Activated T-helper 1 cell treated with anti-CD3 and anti-CD28 coated beads, Interleukin-12 subunit alpha, Interleukin-12 subunit beta, Interleukin-2, Interleukin-4 antibody, amounts not matched to agents 30 ng/mL and 10 ng/mL and 1 ng/mL, durations not matched to agents 14 hours and 24 hours and 36 hours (primary cell): ENCODE data around the gene RTN4IP1. TPM values are rescaled to one million over a fixed set of nuclear protein-coding genes. Genes with fewer than 3 reads are reported as not detected.
A peak's percentile ranks its signal among the peaks of the same experiment; 100 is the strongest.
"Not testable (repeated sequence)": the region's sequence is repeated elsewhere in the genome, so short reads cannot be mapped to it uniquely, and the experiment has no call there.

Experiments used
- DNase-seq: peaks from one replicate; pipeline ENCODE4 v3.0.0; 2021; ENCODE audit warnings: low spot score
- H3K27ac Mint-ChIP-seq: one replicate; pipeline ENCODE4 v1.8.0; 2021; ENCODE audit warnings: mild to moderate bottlenecking, mixed read lengths
- H3K27me3 Mint-ChIP-seq: one replicate; pipeline ENCODE4 v1.8.0; 2022; ENCODE audit warnings: mild to moderate bottlenecking, moderate library complexity, mixed read lengths; ENCODE audit not compliant: insufficient read depth
- H3K36me3 Mint-ChIP-seq: one replicate; pipeline ENCODE4 v1.8.0; 2021; ENCODE audit warnings: low read depth, mixed read lengths
- H3K4me1 Mint-ChIP-seq: one replicate; pipeline ENCODE4 v1.8.0; 2021; ENCODE audit warnings: low read depth, mixed read lengths
- H3K4me3 Mint-ChIP-seq: one replicate; pipeline ENCODE4 v1.8.0; 2021; ENCODE audit warnings: mild to moderate bottlenecking, moderate library complexity, mixed read lengths
- H3K9me3 Mint-ChIP-seq: one replicate; pipeline ENCODE4 v1.8.0; 2021; ENCODE audit warnings: mixed read lengths
- intact Hi-C: fragments of 100-400 bp; cut with micrococcal nuclease; formaldehyde crosslinking; loops from one replicate; pipeline ENCODE4 v1.15.1; 2024
- total RNA-seq: library from RNA; stranded (reverse); gene quantifications from 2 replicates; pipeline ENCODE4 v1.2.3, GENCODE V29; 2022

The RTN4IP1 gene
- total RNA-seq, 1 donor from 2014 or later = 6.4 TPM

DNA sequence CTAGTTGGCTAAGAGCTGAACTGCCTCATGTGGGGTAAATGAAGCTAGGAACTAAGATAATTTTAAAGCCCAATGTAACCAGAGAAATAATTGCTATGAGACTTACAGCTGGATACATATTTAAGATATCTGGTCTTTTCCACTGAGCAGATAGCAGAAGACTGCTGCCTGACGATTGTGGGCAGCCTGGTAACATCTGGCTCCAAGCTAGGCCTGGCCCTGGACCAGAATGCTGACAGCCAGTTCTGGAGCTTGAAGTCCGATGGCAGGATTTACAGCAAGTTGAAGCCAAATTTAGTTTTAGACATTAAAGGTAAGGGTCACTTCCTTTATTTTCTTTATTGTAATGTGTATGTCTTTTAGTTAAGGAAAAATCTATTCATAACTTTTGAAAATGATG is 65.7 kb downstream of the RTN4IP1 start:
- H3K36me3 Mint-ChIP-seq = peaks cover 32% of the 10 kb centered on the region

DNA sequence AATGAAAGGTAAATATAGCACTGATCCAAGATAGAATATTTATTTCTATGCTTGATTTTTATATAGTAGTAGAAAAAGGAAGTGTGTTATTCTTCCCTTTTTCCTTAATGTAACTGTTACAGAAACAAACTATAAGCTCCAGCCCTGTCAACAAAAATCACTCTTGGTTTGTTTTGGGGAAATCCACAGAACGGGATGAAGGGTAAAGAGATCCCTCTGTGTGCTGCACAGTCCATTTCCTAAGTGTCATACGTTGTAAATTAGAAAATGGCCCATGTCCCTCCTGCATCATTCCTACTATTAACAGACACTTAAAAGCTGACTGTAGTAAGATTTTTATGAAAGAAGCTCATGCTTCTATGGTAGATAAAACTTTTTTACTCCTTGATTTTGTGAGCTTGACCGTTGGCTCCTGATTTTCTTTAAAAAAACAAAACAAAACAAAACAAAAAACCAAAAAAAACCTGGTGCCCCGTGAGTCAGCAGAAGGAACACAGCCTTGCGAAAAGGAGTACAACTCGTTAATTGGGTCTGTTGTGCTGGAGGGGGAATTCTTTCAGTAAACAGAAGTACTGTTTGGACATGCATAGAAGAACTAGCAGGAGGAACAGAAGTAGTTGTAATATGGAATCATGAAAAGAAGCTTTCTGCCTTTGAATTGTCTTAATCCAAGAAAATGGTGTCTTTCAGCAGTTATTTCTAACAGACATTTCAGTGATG is 67.5 kb downstream of the RTN4IP1 start:
- Mint-ChIP-seq H3K27ac (no peak overlapping the region), H3K9me3 (no peaks in the 10 kb centered on the region), H3K4me3 (no peak overlapping the region), H3K4me1 (peaks cover 12% of the 10 kb centered on the region), H3K27me3 (no peaks in the 10 kb centered on the region), H3K36me3 (peaks cover 36% of the 10 kb centered on the region)
- DNase-seq = no peak
- intact Hi-C loops = no loop called here

More for the DNA sequence above, 65.7 kb downstream of the RTN4IP1 start:
- H3K4me1 Mint-ChIP-seq = peaks cover 12% of the 10 kb centered on the region
- H3K9me3 Mint-ChIP-seq = no peaks in the 10 kb centered on the region
- H3K27ac Mint-ChIP-seq = no peak overlapping the region
- no peak overlapping the region for H3K4me3 Mint-ChIP-seq
- no peaks in the 10 kb centered on the region for H3K27me3 Mint-ChIP-seq
- intact Hi-C loops = no loop called here
- no peak for DNase-seq

DNA sequence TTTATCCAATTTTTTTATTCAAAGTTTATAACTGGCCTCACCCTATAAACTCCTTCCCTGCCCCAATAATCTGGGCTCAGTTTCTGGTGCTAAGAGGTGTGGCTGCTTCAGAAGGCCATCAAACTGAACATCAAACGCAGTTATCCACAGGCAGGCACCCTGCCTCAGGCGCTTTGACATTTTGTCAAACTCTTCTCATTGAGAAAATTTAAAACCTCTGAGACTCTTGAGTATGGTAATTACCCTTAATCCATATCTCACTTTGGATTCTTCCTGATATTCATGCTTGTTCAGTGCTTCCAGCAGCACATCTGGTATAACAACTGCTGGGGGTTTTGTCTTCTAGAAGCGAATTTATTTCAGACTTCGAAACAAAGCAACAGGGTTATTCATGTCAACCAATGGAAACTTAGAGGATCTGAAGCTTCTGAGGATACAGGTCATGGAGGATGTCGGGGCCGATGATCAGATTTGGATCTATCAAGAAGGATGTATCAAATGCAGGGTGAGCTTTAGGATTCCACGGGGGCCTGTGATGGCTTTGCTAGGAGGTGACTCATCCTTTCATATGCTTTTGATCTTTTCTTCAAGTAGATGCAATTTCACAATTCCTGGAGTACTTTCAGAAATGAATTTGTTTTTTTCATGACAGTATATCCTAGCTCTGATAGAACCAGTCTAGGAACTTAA is 68.2 kb downstream of the RTN4IP1 start:
- no peak for DNase-seq
- peaks cover 39% of the 10 kb centered on the region for H3K36me3 Mint-ChIP-seq
- H3K27ac Mint-ChIP-seq = no peak overlapping the region
- intact Hi-C loops = no loop called here
- no peaks in the 10 kb centered on the region for H3K27me3 Mint-ChIP-seq
- H3K4me3 Mint-ChIP-seq = no peak overlapping the region
- H3K4me1 Mint-ChIP-seq = peaks cover 17% of the 10 kb centered on the region
- H3K9me3 Mint-ChIP-seq = no peaks in the 10 kb centered on the region

DNA sequence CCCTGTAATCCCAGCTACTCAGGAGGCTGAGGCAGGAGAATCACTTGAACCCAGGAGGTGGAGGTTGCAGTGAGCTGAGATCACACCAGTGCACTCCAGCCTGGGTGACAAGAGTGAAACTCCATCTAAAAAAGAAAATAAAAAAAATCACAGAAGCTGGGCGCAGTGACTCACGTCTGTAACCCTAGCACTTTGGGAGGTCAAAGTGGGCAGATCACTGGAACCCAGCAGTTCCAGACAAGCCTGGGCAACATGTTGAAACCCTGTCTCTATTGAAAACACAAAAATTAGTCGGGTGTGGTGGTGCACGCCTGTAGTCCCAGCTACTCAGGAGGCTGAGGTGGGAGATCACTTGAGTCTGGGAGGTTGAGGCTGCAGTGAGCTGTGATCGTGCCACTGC is 69.6 kb downstream of the RTN4IP1 start:
- H3K4me3 Mint-ChIP-seq, intact Hi-C loops, H3K9me3 Mint-ChIP-seq, H3K27ac Mint-ChIP-seq, DNase-seq, H3K27me3 Mint-ChIP-seq: not testable (repeated sequence)
- Mint-ChIP-seq H3K4me1 (peaks cover 18% of the 10 kb centered on the region), H3K36me3 (peaks cover 39% of the 10 kb centered on the region)

DNA sequence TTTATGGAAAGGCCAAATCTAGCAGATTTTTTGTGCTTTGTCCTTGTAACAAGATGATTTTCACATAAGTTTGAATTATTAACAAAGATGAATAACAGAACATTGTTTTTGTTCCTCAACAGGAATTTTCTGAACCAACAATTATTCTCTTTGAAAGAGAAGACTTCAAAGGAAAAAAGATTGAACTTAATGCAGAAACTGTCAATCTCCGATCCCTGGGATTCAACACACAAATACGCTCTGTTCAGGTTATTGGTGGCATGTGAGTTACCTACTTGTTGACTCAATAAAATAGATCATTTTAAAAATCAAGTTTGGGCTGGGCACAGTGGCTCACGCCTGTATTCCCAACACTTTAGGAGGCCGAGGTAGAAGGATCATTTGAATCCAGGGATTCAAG is 70.9 kb downstream of the RTN4IP1 start:
- Mint-ChIP-seq H3K4me3 (no peak overlapping the region), H3K9me3 (no peaks in the 10 kb centered on the region), H3K27me3 (no peaks in the 10 kb centered on the region), H3K27ac (no peak overlapping the region), H3K36me3 (peaks cover 40% of the 10 kb centered on the region), H3K4me1 (peaks cover 22% of the 10 kb centered on the region)
- no peak for DNase-seq
- intact Hi-C loops = no loop called here

DNA sequence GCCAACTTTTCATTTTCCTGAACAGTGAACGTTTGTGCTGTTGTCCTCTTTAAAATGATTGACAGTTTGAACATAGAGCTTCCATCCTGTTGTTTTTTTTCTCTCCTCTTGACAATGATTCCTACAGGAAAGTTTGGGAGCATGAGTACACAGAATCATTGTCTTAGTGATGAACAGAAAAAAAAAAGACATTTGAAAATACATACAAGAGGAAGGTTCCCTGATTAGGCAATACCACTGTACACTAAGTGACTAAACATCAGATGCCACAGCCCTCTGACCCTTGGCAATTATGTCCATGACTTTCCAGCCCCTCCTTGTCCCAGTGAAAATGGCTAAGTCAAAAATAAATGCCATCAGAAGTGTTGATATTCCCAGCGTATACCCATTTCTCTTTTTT is 71.5 kb downstream of the RTN4IP1 start:
- no peak for DNase-seq
- intact Hi-C loops = loop anchor here (2.0 kb wide), 1 partner anchor 113 kb away; no protein-coding TSS in a partner anchor
- no peaks in the 10 kb centered on the region for H3K27me3 Mint-ChIP-seq
- peaks cover 28% of the 10 kb centered on the region for H3K4me1 Mint-ChIP-seq
- no peak overlapping the region for H3K27ac Mint-ChIP-seq
- H3K4me3 Mint-ChIP-seq = no peak overlapping the region
- H3K9me3 Mint-ChIP-seq = no peaks in the 10 kb centered on the region
- peaks cover 41% of the 10 kb centered on the region for H3K36me3 Mint-ChIP-seq

DNA sequence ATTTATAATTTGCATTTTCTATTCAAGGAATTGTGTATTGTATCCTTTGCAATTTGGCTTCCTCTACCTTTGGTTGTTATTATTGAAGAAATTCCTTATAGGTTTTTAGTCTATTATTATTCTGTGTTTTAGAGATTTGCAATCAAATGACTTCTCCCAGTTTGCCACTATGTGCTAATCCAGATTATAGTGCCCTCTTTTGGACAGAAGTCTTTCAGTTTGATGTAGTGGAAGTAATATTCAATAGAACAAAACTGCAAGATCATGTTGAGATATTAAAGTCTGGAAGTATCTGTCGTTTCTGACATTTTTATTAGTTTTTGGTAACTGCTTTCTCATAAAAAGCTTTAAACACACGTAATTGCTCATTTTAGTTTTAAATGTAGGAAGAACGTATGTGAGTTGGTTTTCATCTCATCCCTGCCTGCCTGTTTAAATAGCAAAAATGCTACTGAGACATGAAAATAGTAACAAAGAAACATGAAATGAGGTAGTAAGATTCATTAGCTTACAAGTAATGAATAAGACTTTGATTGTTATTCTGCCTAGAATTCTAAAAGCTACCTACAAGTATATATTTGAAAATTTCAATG is 72.8 kb downstream of the RTN4IP1 start:
- Mint-ChIP-seq H3K36me3 (peaks cover 41% of the 10 kb centered on the region), H3K4me1 (peaks cover 23% of the 10 kb centered on the region), H3K27me3 (no peaks in the 10 kb centered on the region), H3K4me3 (no peak overlapping the region), H3K27ac (no peak overlapping the region), H3K9me3 (no peaks in the 10 kb centered on the region)
- intact Hi-C loops = loop anchor here (1.0 to 2.0 kb wide), 2 partner anchors 46 to 112 kb away; no protein-coding TSS in a partner anchor
- DNase-seq = no peak

DNA sequence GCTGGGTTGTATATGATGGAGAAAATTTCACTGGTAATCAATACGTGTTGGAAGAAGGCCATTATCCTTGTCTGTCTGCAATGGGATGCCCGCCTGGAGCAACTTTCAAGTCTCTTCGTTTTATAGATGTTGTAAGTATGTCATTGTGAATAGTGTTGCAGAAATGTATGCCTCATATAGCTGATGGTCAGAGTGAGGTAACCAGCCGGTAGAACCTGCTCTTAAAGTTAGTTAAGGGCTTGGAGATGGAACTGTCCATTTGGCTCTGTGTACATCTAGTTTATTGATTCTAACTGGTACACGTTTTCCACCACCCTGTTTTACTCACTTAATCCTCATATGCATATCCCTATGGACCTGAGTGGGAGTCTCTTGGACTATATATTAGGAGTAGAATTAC is 73.5 kb downstream of the RTN4IP1 start:
- Mint-ChIP-seq H3K4me3 (no peak overlapping the region), H3K36me3 (peaks cover 40% of the 10 kb centered on the region), H3K4me1 (peaks cover 16% of the 10 kb centered on the region), H3K27ac (no peak overlapping the region), H3K9me3 (peaks cover 3% of the 10 kb centered on the region), H3K27me3 (no peaks in the 10 kb centered on the region)
- no peak for DNase-seq
- intact Hi-C loops = loop anchor here (1.0 to 2.0 kb wide), 2 partner anchors 45 to 111 kb away; no protein-coding TSS in a partner anchor

DNA sequence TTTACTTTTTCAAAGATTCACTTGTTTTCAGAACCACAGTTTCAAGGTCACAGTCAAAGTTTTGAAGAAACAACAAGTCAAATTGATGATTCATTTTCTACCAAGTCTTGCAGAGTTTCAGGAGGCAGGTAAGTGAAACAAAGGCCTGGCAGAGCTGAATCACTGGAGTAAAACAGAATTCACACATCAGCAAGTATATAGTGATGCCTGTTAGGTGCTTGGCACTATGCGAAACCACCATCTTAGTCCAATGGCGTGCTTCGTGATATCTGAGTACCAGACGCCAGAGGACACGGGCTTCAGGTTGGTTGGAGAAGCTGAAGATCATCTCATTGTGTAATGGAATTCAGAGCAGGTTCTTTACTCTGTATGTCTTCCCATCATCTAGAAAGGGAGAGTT is 75.9 kb downstream of the RTN4IP1 start:
- peaks cover 43% of the 10 kb centered on the region for H3K36me3 Mint-ChIP-seq
- H3K4me3 Mint-ChIP-seq = no peak overlapping the region
- DNase-seq = no peak
- intact Hi-C loops = loop anchor here (1.0 to 2.0 kb wide), 3 partner anchors 19 to 41 kb away; no protein-coding TSS in a partner anchor
- H3K4me1 Mint-ChIP-seq = peaks cover 16% of the 10 kb centered on the region
- peaks cover 3% of the 10 kb centered on the region for H3K9me3 Mint-ChIP-seq
- no peaks in the 10 kb centered on the region for H3K27me3 Mint-ChIP-seq
- H3K27ac Mint-ChIP-seq = peak overlapping the region; percentile 40

DNA sequence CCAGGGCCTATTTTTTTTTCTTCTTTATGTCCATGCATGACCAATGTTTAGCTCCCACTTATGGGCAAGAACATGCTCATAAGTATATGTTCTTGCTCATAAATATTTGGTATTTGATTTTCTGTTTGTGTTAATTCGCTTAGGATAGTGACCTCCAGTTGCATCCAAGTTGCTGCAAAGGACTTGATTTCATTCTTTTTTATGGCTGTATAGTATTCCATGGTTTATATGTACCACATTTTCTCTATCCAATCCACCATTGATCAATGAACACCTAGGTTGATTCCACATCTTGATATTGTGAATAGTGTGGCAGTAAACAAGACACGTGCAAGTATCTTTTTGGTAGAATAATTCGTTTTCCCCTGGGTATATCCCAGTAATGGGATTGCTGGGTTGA is 78.1 kb downstream of the RTN4IP1 start:
- peaks cover 29% of the 10 kb centered on the region for H3K4me1 Mint-ChIP-seq
- peaks cover 50% of the 10 kb centered on the region for H3K36me3 Mint-ChIP-seq
- no peaks in the 10 kb centered on the region for H3K27me3 Mint-ChIP-seq
- no peak for DNase-seq
- no peak overlapping the region for H3K4me3 Mint-ChIP-seq
- intact Hi-C loops = no loop called here
- H3K27ac Mint-ChIP-seq = no peak overlapping the region
- H3K9me3 Mint-ChIP-seq = peaks cover 3% of the 10 kb centered on the region

DNA sequence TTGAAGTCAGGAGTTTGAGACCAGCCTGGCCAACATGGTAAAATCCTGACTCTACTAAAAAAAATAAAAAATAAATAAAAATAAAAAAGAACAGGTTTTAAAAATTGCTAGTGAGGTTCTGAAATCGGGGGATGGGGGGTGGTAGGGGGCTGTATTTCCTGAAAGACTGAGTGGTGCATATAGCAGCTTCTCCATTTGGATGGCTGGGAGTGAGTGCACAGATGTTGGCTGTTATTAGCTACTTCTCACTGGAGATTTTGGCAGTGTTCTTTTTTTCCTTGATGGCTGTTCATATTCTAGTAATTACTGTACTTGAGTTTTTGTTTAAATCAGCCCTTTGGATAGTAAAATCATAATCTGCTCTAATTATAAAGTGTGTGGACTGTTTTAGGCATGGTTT is 79.8 kb downstream of the RTN4IP1 start:
- H3K4me3 Mint-ChIP-seq = no peak overlapping the region
- H3K27me3 Mint-ChIP-seq = no peaks in the 10 kb centered on the region
- peaks cover 57% of the 10 kb centered on the region for H3K36me3 Mint-ChIP-seq
- no peak overlapping the region for H3K27ac Mint-ChIP-seq
- intact Hi-C loops = no loop called here
- peaks cover 40% of the 10 kb centered on the region for H3K4me1 Mint-ChIP-seq
- DNase-seq = no peak
- peaks cover 3% of the 10 kb centered on the region for H3K9me3 Mint-ChIP-seq

DNA sequence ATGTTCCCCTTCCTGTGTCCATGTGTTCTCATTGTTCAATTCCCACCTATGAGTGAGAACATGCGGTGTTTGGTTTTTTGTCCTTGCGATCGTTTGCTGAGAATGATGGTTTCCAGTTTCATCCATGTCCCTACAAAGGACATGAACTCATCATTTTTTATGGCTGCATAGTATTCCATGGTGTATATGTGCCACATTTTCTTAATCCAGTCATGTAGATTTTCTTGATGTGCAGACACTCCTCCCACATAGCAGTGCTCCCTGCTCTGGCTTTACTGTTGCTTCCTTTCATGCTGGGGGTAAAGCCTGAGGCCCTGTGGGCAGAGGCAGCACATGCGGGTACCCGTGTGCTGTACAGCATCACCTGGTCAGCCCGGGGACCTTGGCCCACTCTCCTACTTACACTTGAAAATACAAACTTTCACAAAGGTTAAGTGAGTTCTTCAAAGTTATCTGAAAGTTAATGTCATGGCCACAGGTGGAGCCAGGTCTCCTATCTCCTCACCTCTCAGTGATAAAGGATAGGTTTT is 80.3 kb downstream of the RTN4IP1 start:
- peaks cover 42% of the 10 kb centered on the region for H3K4me1 Mint-ChIP-seq
- H3K27me3 Mint-ChIP-seq, H3K4me3 Mint-ChIP-seq, H3K9me3 Mint-ChIP-seq, intact Hi-C loops, DNase-seq, H3K27ac Mint-ChIP-seq: not testable (repeated sequence)
- H3K36me3 Mint-ChIP-seq = peaks cover 62% of the 10 kb centered on the region
